Hematopoietic multipotent progenitor cell treated with erythropoietin and hydrocortisone succinate and interleukin-3 and kit ligand, for 15 days (in vitro differentiated cells): Measurements from ENCODE around the gene C6orf89.
"Not testable (repeated sequence)": the region's sequence is repeated elsewhere in the genome, so short reads cannot be mapped to it uniquely, and the experiment has no call there.

Source experiments
- DNase-seq: peaks from one replicate; pipeline ENCODE4 v3.0.0-alpha.2; 2015; ENCODE audit warnings: low spot score

Gene C6orf89

GRCh38 chr6:36888115-36888643 is 2.4 kb downstream of the C6orf89 start:
- no peak for DNase-seq

- peak; percentile 80 for DNase-seq
Measured at GRCh38 chr6:36888654-36889481, 3.1 kb downstream of the C6orf89 start.

- peak; percentile 43 for DNase-seq
Measured at GRCh38 chr6:36890112-36890663, 4.4 kb downstream of the C6orf89 start.

- DNase-seq, result not testable (repeated sequence)
Measured at GRCh38 chr6:36891153-36891552, 5.4 kb downstream of the C6orf89 start.

- no peak for DNase-seq
Measured at GRCh38 chr6:36893976-36894932, 8.5 kb downstream of the C6orf89 start.

- DNase-seq, result peak; percentile 16
Measured at GRCh38 chr6:36897609-36898008, 11.9 kb downstream of the C6orf89 start.

GRCh38 chr6:36904114-36904513 is 18.4 kb downstream of the C6orf89 start:
- DNase-seq, result no peak

- DNase-seq, result no peak
Measured at GRCh38 chr6:36904851-36905393, 19.2 kb downstream of the C6orf89 start.

GRCh38 chr6:36906539-36907325 is 21.0 kb downstream of the C6orf89 start:
- no peak for DNase-seq

- peak; percentile 21 for DNase-seq
Measured at GRCh38 chr6:36907781-36908180, 22.0 kb downstream of the C6orf89 start.

- DNase-seq, result peak; percentile 12
Measured at GRCh38 chr6:36908747-36909146, 23.0 kb downstream of the C6orf89 start.

GRCh38 chr6:36912030-36912454 is 26.3 kb downstream of the C6orf89 start:
- no peak for DNase-seq

- no peak for DNase-seq
Measured at GRCh38 chr6:36912586-36912985, 26.8 kb downstream of the C6orf89 start.

- DNase-seq, result no peak
Measured at GRCh38 chr6:36913082-36913481, 27.3 kb downstream of the C6orf89 start.

- no peak for DNase-seq
Measured at GRCh38 chr6:36914227-36914794, 28.6 kb downstream of the C6orf89 start.

GRCh38 chr6:36915599-36915998 is 29.8 kb downstream of the C6orf89 start:
- DNase-seq, result no peak

GRCh38 chr6:36916126-36916525 is 30.4 kb downstream of the C6orf89 start:
- DNase-seq, result no peak

- DNase-seq, result no peak
Measured at GRCh38 chr6:36917541-36918193, 31.9 kb downstream of the C6orf89 start.

GRCh38 chr6:36920049-36920448 is 34.3 kb downstream of the C6orf89 start:
- no peak for DNase-seq

- no peak for DNase-seq
Measured at GRCh38 chr6:36920546-36920945, 34.8 kb downstream of the C6orf89 start.
